GM18868 (cell line): ENCODE data around the gene NCOA7.
"Not testable (repeated sequence)": the region's sequence is repeated elsewhere in the genome, so short reads cannot be mapped to it uniquely, and the experiment has no call there.

Experiments
- ATAC-seq: cut with Tn5 transposase; IDR thresholded peaks from one replicate; pipeline ENCODE4 v1.9.1; 2021; ENCODE audit warnings: mild to moderate bottlenecking, moderate library complexity; ENCODE audit not compliant: unreplicated experiment

NCOA7 gene

DNA sequence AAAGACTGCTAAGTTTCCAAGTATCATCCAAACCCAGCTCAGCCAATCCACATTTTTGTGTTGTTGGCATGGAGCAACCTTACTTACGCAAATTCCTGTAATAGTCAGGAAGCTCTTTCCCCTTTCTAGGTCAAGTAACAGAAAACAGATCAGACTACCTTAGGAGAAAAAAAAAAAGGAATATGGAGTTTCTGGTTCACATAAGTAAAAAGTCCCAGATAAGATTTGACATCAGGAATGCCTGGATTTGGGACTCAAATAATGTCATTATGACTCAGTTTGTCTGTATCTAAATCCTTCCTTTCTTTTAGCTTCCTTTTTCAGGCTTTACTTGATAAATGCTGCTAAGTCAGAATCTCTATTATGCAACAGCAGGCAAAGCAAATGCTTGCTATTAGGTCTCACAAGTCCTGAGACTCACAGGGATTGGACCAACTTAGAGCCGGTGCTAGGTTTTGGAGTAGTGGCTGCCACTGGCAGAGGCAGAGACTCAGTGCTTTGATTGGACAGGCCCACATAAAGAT is 44.5 kb downstream of the NCOA7 start:
- no peak for ATAC-seq

- ATAC-seq = no peak
These were observed 45.7 kb downstream of the NCOA7 start for GRCh38 chr6:125836466-125836865.

GRCh38 chr6:125839471-125839870 is 48.7 kb downstream of the NCOA7 start:
- no peak for ATAC-seq

GRCh38 chr6:125839879-125840278 is 49.1 kb downstream of the NCOA7 start:
- no peak for ATAC-seq

DNA sequence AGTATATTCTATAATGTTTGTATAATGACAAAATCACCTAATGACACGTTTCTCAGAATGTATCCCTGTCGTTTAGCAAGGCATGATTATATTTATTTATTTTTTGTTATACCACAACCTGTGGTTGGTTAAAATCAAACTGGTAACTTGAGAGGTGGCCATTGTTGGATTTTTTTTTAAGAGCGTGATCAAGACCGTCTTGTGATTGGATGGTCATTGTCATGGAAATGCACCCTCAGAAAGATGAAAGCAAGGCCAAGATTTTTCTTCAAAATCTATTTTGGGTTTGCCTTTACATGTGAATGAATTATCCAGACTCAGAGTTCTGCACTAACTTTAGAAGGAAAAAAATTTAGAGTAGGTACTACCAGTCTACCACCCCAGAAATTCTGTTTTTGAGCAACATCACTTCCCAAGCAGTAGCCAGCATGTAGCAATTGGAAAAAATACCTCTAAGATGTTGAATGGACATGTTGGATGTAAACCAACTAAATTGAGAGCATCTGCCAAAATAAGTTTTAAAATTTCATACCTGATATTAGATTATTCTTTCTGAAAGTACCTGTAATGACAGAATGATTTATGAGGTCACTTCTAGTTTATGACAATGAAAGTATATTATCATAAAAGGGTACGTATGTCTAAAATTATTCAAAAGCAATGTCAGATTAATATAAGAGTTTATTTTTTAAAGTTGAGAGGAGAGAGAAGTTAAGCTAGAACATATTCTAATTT is 50.8 kb downstream of the NCOA7 start:
- ATAC-seq = no peak

DNA sequence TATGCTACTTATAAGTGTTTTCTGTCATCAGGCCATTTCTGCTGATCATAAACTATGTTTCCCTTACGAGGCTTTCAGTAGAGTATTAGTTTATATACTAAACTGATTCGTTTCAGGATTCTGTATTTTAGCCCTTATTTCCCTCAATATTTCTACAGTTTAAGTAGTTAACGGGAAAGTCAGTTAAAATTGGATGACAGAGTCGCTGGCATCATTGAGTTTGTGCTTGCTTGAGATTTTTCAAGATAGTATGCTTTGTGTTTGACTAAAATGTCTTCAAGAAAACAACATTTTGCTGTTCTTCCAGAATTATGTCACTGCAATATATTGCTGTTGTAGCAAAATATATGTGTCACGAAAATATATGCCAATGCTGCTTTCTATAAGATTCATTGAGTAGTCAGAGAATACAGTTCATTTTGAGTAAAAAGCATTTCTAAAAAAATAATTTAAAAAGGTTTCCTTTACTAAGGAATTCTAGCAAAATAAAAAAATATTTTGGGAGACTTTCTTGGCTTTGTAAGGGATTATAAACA is 51.4 kb downstream of the NCOA7 start:
- ATAC-seq = no peak

GRCh38 chr6:125843593-125843992 is 52.8 kb downstream of the NCOA7 start:
- ATAC-seq = peak; percentile 67

- no peak for ATAC-seq
These were observed 54.2 kb downstream of the NCOA7 start for GRCh38 chr6:125844989-125845388.

DNA sequence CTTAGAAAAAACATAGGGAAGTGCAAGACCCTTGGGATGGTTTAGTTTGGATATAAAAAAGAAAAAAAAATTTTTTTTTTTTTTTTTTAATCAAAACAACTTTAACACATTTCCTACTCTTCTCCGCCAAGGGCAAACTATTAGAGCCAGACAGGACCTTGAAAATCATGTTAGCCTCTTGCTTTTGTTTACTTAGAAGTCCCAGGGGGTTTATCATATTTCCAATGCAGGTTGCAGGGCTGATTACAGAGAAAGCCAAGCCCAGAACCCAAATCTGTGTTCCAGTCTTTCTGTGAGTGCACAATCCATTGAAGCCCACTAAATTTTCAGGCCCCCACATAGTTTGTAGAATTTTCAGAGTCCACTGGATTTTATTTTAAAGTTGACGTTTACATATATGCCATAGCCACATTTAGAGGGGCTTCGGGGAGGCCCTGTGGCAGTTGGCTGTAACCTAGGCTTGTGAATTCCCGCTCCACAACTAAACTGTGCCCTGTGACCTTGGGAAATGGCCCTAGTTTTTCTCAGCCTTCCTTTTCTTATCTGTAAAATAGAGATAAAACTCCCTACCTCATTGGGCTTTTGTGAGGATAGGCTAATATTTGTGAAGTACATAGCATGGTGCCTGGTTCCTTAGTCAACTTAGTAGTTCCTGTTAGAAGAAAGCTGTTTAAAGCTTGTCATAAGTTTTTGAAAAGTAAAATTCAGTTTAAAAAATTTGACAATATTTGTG is 55.7 kb downstream of the NCOA7 start:
- no peak for ATAC-seq

DNA sequence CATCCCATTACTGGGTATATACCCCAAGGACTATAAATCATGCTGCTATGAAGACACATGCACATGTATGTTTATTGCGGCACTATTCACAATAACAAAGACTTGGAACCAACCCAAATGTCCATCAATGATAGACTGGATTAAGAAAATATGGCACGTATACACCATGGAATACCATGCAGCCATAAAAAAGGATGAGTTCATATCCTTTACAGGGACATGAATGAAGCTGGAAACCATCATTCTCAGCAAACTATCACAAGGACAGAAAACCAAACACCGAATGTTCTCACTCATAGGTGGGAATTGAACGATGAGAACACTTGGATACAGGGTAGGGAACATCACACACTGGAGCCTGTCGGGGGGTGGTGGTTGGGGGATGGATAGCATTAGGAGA is 57.5 kb downstream of the NCOA7 start:
- ATAC-seq = not testable (repeated sequence)

GRCh38 chr6:125850361-125850760 is 59.6 kb downstream of the NCOA7 start:
- ATAC-seq = no peak

GRCh38 chr6:125852587-125852986 is 61.8 kb downstream of the NCOA7 start:
- ATAC-seq = no peak

GRCh38 chr6:125853168-125853567 is 62.4 kb downstream of the NCOA7 start:
- no peak for ATAC-seq

DNA sequence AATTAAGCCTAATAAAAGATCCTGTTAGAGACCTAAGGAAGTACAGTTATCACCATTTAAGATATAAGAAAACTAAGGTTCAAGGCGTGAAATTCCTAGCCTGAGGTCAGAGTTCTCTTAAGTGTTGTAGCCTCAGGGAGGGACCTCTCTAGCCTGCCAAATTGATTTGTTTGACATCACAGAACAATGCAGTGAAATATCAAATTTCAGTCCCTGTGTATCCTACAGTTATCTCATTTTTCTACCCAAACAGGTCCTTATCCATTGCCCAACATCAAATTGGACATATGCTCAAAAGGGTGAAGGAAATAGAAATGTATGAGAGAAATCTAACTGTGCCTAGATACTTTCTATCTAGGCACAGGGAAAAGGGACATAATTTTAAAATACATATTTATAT is 63.0 kb downstream of the NCOA7 start:
- no peak for ATAC-seq

- no peak for ATAC-seq
These were observed 63.6 kb downstream of the NCOA7 start for GRCh38 chr6:125854355-125854754.

DNA sequence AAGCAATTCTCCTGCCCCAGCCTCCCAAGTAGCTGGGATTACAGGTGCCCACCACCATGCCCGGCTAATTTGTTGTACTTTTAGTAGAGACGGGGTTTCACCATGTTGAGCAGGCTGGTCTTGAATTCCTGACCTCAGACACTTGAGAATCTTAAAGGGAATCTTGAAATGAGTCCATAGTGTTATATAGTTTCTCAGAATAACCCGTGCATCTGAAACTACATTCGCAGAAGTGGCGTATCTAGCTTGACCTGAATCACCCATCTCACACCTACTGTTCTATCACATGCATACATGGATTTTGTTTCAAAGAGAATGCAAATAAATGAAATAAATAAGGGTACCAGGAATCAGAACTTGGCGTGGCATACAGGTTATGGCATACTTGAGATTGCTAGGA is 65.0 kb downstream of the NCOA7 start:
- no peak for ATAC-seq

- no peak for ATAC-seq
These were observed 67.1 kb downstream of the NCOA7 start for GRCh38 chr6:125857846-125858245.

- peak; percentile 83 for ATAC-seq
These were observed 67.9 kb downstream of the NCOA7 start for GRCh38 chr6:125858427-125859320.

GRCh38 chr6:125859727-125860126 is 69.0 kb downstream of the NCOA7 start:
- no peak for ATAC-seq

DNA sequence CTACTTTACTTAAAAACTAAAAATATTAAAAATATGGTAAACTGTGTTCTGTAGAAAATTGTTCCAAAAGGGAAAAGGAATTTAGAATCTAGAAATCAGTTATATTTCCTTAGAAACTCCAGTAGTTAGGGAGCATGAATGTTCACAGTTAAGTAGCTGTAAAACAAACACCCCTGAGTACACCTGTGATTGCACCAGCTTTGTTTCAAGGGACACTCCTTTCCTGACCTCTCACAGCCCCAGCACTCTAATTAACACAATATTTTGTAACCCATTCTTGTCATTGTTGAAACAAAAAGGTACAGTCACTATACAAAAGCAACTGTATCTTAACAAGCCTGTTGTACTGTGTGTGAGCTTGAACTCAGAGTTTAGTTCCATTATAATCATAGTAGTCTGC is 72.3 kb downstream of the NCOA7 start:
- no peak for ATAC-seq

- no peak for ATAC-seq
These were observed 74.3 kb downstream of the NCOA7 start for GRCh38 chr6:125865015-125865414.
